ENCODE measurements around the gene AASDH.

GRCh38 chr4:56314207-56314915 lies 72.9 kb downstream of the AASDH start:
- TF ChIP-seq, protein P1, sequence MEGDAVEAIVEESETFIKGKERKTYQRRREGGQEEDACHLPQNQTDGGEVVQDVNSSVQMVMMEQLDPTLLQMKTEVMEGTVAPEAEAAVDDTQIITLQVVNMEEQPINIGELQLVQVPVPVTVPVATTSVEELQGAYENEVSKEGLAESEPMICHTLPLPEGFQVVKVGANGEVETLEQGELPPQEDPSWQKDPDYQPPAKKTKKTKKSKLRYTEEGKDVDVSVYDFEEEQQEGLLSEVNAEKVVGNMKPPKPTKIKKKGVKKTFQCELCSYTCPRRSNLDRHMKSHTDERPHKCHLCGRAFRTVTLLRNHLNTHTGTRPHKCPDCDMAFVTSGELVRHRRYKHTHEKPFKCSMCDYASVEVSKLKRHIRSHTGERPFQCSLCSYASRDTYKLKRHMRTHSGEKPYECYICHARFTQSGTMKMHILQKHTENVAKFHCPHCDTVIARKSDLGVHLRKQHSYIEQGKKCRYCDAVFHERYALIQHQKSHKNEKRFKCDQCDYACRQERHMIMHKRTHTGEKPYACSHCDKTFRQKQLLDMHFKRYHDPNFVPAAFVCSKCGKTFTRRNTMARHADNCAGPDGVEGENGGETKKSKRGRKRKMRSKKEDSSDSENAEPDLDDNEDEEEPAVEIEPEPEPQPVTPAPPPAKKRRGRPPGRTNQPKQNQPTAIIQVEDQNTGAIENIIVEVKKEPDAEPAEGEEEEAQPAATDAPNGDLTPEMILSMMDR (optimal IDR thresholded peaks at IDR 0.05 in 1 of 3, IDR thresholded peaks at IDR 0.05 in 1 of 3, conservative IDR thresholded peaks at IDR 0.05 in 1 of 3; ENCODE audit: extremely low read depth in 1 of 3, insufficient read depth in 2 of 3, low read length in 3 of 3), result no peak
- no peak for TF ChIP-seq EZH2 (IDR thresholded peaks at IDR 0.05; ENCODE audit: low read length)
